ENCODE data around the gene RAMACL.
"Not testable (repeated sequence)": the region's sequence is repeated elsewhere in the genome, so short reads cannot be mapped to it uniquely, and the experiment has no call there.

Gene RAMACL

DNA sequence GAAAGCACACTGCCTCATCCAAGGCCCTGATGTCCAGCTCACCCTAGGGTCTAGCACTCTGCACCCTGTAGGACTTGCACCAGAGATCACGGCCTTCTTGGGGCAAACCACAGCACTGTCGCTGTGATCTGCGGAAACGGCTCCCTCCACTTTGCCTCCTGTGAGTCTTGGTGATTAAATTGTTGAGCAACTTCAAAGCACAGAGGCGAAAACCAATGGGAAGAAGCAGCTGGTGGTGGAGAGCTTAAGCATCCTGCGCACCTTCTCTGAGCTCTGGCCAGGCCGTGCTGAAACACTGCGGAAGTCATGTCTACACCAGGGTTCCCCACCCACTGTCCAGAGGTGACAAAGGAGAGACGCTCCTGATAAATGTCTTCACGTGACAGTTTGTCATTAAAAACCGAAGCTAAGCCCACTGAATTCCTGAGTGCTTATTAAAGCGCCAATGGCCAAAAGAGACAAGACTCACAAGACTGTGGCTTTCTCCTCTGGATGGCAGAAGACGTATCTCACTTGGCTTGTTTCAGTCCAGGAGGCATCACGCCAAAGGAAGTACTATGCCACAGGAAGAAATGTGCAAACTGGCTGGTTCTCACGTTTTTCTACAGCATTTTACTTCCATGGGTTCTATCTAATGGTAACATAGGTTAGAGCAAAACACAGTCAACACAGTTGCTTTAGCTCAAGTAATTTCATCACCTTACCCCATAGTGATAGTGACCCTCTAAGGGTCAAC is 3.1 kb downstream of the RAMACL start:
- Histone ChIP-seq H3K27me3 (ENCODE audit: insufficient read depth, low read length) (no peaks in the 10 kb centered on the region), H3K9ac (ENCODE audit: low read length) (no peak overlapping the region), H3K4me1 (ENCODE audit: insufficient read depth, low read length, severe bottlenecking) (peaks cover 15% of the 10 kb centered on the region), H3K36me3 (ENCODE audit: insufficient read depth, low read length) (no peaks in the 10 kb centered on the region), H3K9me3 (ENCODE audit: low read length) (no peaks in the 10 kb centered on the region), H3K27ac (ENCODE audit: low read depth, low read length, poor library complexity, severe bottlenecking) (no peak overlapping the region), H3F3A (ENCODE audit: insufficient read depth, low read length) (no peaks in the 10 kb centered on the region), H4K20me1 (ENCODE audit: insufficient read depth, low read length) (no peaks in the 10 kb centered on the region), H3K4me2 (ENCODE audit: low read length) (no peak overlapping the region), H2AFZ (ENCODE audit: low read length) (no peak overlapping the region), H3K9me2 (ENCODE audit: low read depth, low read length) (no peaks in the 10 kb centered on the region), H3K79me2 (ENCODE audit: insufficient read depth, low read length) (no peaks in the 10 kb centered on the region), H3K4me3 (ENCODE audit: low read depth, low read length, poor library complexity, severe bottlenecking) (no peak overlapping the region)
- TF ChIP-seq, protein P1, sequence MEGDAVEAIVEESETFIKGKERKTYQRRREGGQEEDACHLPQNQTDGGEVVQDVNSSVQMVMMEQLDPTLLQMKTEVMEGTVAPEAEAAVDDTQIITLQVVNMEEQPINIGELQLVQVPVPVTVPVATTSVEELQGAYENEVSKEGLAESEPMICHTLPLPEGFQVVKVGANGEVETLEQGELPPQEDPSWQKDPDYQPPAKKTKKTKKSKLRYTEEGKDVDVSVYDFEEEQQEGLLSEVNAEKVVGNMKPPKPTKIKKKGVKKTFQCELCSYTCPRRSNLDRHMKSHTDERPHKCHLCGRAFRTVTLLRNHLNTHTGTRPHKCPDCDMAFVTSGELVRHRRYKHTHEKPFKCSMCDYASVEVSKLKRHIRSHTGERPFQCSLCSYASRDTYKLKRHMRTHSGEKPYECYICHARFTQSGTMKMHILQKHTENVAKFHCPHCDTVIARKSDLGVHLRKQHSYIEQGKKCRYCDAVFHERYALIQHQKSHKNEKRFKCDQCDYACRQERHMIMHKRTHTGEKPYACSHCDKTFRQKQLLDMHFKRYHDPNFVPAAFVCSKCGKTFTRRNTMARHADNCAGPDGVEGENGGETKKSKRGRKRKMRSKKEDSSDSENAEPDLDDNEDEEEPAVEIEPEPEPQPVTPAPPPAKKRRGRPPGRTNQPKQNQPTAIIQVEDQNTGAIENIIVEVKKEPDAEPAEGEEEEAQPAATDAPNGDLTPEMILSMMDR (IDR thresholded peaks at IDR 0.05; ENCODE audit: low read length), result no peak
- TF ChIP-seq EZH2 (IDR thresholded peaks at IDR 0.05; ENCODE audit: borderline replicate concordance, low read length), result no peak

DNA sequence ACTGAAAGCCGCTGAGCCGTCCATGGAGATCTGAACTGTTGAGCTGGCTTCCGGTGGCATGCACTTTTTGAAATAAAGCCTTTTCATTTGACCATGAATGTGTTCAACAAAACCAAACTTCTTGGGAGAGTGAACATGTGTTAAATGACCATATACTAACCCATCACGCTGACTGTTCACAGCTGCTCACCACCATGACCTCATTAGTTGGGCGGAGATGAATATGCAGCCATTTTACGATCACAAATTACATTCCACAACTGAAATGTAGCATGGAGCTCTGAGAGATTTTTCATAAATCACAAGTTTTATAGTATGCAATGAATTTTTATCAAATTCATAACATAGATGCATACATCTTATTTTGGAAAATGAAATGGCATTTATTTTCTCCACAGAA is 4.2 kb downstream of the RAMACL start:
- no peaks in the 10 kb centered on the region for H3K79me2 ChIP-seq (ENCODE audit: insufficient read depth, low read length)
- no peaks in the 10 kb centered on the region for H3K9me2 ChIP-seq (ENCODE audit: low read depth, low read length)
- H3K4me2 ChIP-seq (ENCODE audit: low read length), result no peak overlapping the region
- no peak overlapping the region for H3K9ac ChIP-seq (ENCODE audit: low read length)
- no peak overlapping the region for H2AFZ ChIP-seq (ENCODE audit: low read length)
- H3K27ac ChIP-seq (ENCODE audit: low read depth, low read length, poor library complexity, severe bottlenecking), result no peak overlapping the region
- no peaks in the 10 kb centered on the region for H3F3A ChIP-seq (ENCODE audit: insufficient read depth, low read length)
- TF ChIP-seq, protein P1 (IDR thresholded peaks at IDR 0.05; ENCODE audit: low read length), result no peak
- TF ChIP-seq EZH2 (IDR thresholded peaks at IDR 0.05; ENCODE audit: borderline replicate concordance, low read length), result no peak
- no peaks in the 10 kb centered on the region for H3K27me3 ChIP-seq (ENCODE audit: insufficient read depth, low read length)
- H3K9me3 ChIP-seq (ENCODE audit: low read length), result no peaks in the 10 kb centered on the region
- no peak overlapping the region for H3K4me3 ChIP-seq (ENCODE audit: low read depth, low read length, poor library complexity, severe bottlenecking)
- H4K20me1 ChIP-seq (ENCODE audit: insufficient read depth, low read length), result no peaks in the 10 kb centered on the region
- no peaks in the 10 kb centered on the region for H3K36me3 ChIP-seq (ENCODE audit: insufficient read depth, low read length)
- H3K4me1 ChIP-seq (ENCODE audit: insufficient read depth, low read length, severe bottlenecking), result peaks cover 5% of the 10 kb centered on the region

DNA sequence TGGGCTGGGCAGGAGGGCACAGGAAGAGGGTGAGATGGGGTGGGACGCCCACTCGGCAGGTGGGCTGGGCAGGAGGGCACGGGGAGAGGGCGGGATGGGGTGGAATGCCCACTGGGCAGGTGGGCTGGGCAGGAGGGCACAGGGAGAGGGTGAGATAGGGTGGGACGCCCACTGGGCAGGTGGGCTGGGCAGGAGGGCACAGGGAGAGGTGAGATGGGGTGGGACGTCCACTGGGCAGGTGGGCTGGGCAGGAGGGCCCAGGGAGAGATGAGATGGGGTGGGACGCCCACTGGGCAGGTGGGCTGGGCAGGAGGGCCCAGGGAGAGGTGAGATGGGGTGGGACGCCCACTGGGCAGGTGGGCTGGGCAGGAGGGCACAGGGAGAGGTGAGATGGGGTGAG is 4.7 kb downstream of the RAMACL start:
- not testable (repeated sequence) for H3F3A ChIP-seq (ENCODE audit: insufficient read depth, low read length); H3K27me3 ChIP-seq (ENCODE audit: insufficient read depth, low read length); H3K9ac ChIP-seq (ENCODE audit: low read length); H3K4me2 ChIP-seq (ENCODE audit: low read length); H3K9me3 ChIP-seq (ENCODE audit: low read length); H3K27ac ChIP-seq (ENCODE audit: low read depth, low read length, poor library complexity, severe bottlenecking); H3K4me1 ChIP-seq (ENCODE audit: insufficient read depth, low read length, severe bottlenecking); H2AFZ ChIP-seq (ENCODE audit: low read length); H3K79me2 ChIP-seq (ENCODE audit: insufficient read depth, low read length); H3K4me3 ChIP-seq (ENCODE audit: low read depth, low read length, poor library complexity, severe bottlenecking); H3K36me3 ChIP-seq (ENCODE audit: insufficient read depth, low read length); H4K20me1 ChIP-seq (ENCODE audit: insufficient read depth, low read length); H3K9me2 ChIP-seq (ENCODE audit: low read depth, low read length)

DNA sequence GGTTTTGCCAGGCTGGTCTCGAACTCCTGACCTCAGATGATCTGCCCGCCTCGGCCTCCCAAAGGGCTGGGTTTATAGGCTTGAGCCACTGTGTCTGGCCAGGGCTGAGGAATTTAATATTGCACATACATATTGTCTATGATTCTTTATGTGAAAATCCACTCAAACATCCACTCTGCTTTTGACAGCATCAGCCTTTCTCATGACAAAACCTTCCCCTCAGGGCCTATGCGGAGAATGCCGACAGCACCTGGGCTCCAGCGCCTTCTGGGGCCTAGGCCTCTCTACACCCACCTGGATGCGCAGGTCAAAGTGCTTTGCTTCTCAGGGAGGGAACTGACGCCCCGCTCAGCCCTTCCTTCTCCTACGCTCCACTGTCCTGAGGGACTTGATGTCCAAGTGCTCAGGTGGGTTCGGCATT is 5.4 kb downstream of the RAMACL start:
- Histone ChIP-seq H3K36me3 (ENCODE audit: insufficient read depth, low read length) (no peaks in the 10 kb centered on the region), H3K4me1 (ENCODE audit: insufficient read depth, low read length, severe bottlenecking) (no peaks in the 10 kb centered on the region), H4K20me1 (ENCODE audit: insufficient read depth, low read length) (no peaks in the 10 kb centered on the region), H3K4me3 (ENCODE audit: low read depth, low read length, poor library complexity, severe bottlenecking) (no peak overlapping the region), H3K9ac (ENCODE audit: low read length) (no peak overlapping the region), H3K27me3 (ENCODE audit: insufficient read depth, low read length) (no peaks in the 10 kb centered on the region), H3K9me3 (ENCODE audit: low read length) (no peaks in the 10 kb centered on the region), H3F3A (ENCODE audit: insufficient read depth, low read length) (no peaks in the 10 kb centered on the region), H2AFZ (ENCODE audit: low read length) (no peak overlapping the region), H3K9me2 (ENCODE audit: low read depth, low read length) (no peaks in the 10 kb centered on the region), H3K4me2 (ENCODE audit: low read length) (no peak overlapping the region), H3K27ac (ENCODE audit: low read depth, low read length, poor library complexity, severe bottlenecking) (no peak overlapping the region), H3K79me2 (ENCODE audit: insufficient read depth, low read length) (no peaks in the 10 kb centered on the region)
- no peak for TF ChIP-seq EZH2 (IDR thresholded peaks at IDR 0.05; ENCODE audit: borderline replicate concordance, low read length)
- TF ChIP-seq, protein P1 (IDR thresholded peaks at IDR 0.05; ENCODE audit: low read length), result no peak

Measured in OCI-LY1 (cell line).